Endometrial microvascular endothelial cells (primary cell): ENCODE measurements around the gene ALOX12B. TPM values are rescaled to one million over a fixed set of nuclear protein-coding genes. Genes with fewer than 3 reads are reported as not detected.
"Not testable (repeated sequence)": the region's sequence is repeated elsewhere in the genome, so short reads cannot be mapped to it uniquely, and the experiment has no call there.

Source experiments
- in situ Hi-C: cut with HindIII; loops from 2 replicates; pipeline ENCODE4 v1.10.0; 2017; ENCODE audit warnings: low sequenced_read_pairs, low pct_unique_long_range_greater_than_20kb; ENCODE audit errors: inconsistent ontology term
- total RNA-seq: library from RNA; depleted of rRNA; stranded (reverse); fragments of >200 nt; gene quantifications from one replicate; pipeline ENCODE4 v1.2.3, GENCODE V29; 2015; ENCODE audit errors: inconsistent ontology term

ALOX12B gene
- total RNA-seq, 1 donor from 2014 or later, result not detected

DNA sequence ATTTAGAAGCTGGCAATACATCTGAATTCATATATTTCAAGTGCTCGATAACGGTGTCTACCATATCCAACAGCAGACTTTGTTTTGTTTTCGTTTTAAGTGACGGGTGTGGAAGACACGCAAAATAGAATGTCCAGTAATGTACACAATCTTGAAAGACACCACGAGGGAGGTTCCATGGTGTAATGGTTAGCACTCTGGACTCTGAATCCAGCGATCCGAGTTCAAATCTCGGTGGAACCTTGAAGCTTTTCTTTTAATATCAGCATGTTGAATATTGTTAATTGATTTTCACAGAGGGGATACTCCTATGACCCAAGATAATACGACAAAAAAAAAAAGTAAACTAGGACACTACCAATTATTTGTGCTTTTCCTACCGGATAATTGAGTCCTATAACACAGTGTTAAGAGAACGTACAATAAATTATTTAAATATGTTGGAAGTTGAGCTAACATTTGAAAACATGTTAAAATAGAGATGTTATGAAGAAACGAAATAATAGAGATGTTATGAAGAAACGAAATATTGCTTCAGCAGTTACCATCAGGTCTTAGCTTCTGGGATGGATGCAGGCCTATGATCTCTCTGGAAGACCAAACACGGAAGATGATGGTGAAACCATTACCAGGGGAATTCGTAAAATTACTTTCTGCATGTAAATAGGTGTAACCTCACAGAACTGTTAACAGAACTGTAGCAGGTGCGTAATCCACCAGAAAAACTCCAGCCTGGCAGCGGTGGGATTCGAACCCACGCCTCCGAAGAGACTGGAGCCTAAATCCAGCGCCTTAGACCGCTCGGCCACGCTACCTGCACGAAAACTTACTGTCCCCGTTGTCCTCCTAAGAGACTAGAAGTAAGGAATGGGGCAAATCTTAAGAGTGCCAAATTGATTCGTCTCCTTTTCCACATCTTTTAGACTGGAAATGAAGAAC lies 32.3 kb upstream of the ALOX12B start:
- in situ Hi-C loops, result loop anchor here (10.0 kb wide), 1 partner anchor 65 kb away; no protein-coding TSS in a partner anchor

GRCh38 chr17:8118769-8119580 lies 31.5 kb upstream of the ALOX12B start:
- in situ Hi-C loops, result loop anchor here (10.0 kb wide), 1 partner anchor 64 kb away; no protein-coding TSS in a partner anchor

- in situ Hi-C loops, result loop anchor here (10.0 kb wide), 1 partner anchor 63 kb away; no protein-coding TSS in a partner anchor
Observed at GRCh38 chr17:8117980-8118768, 30.7 kb upstream of the ALOX12B start, which contains the start of gene ALOXE3. Gene ALOXE3, minus strand, starts transcription at chr17:8118514. Its CDS starts 524 bp downstream, at chr17:8117990.

DNA sequence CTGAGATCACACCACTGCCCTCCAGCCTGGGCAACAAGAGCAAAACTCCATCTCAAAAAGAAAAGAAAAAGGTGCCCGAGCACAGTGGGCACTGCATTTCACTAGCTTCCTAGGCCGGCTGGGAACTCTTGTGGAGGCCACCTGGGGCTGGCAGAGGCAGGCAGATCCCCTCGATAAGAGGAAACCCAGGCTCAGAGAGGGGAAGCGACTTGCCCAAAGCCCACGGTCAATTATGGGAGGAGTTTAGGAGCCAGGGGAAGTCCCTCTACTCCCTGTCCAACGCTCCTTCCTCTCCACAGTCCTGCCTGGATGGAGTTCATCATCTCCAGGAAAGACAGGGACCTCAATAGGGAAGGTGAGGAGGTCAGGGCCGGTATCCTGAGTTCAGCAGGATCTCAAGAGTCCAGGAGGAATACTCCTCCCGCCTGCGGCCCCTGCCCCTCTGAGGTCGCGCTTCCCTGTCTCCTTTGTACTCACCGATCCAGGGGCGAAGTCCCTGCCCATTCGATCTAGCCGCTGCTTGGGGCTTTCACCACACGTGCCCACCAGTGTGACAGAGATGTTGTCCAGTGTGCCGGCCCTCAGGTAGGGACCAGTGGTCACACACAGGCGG lies 30.0 kb upstream of the ALOX12B start:
- in situ Hi-C loops, result loop anchor here (10.0 kb wide), 1 partner anchor 63 kb away; no protein-coding TSS in a partner anchor

DNA sequence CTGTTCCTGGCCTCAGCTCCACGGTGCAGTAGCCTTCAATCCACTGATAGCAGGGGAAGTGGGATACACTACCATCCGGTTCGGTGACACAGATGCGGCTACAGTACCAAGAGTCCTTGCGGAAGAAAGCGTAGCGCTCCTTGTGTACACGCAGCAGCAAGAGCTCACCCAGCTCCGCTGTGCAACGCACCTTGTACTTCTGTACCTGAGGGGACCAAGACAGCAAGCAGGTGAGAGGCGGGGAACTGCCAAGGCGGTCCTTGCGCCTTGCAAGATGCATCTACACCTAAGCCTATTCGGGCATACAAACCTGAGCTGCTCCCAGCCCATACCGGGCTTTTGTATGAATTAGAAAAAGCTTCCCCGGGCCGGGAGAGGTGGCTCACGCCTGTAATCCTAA lies 29.3 kb upstream of the ALOX12B start:
- in situ Hi-C loops, result loop anchor here (10.0 kb wide), 1 partner anchor 62 kb away; no protein-coding TSS in a partner anchor

- in situ Hi-C loops, result loop anchor here (10.0 kb wide), 1 partner anchor 56 kb away; no protein-coding TSS in a partner anchor
Observed at GRCh38 chr17:8110907-8111306, 23.4 kb upstream of the ALOX12B start.

- in situ Hi-C loops, result loop anchor here (10.0 kb wide), 1 partner anchor 56 kb away; no protein-coding TSS in a partner anchor
Observed at GRCh38 chr17:8110456-8110804, 22.9 kb upstream of the ALOX12B start.

GRCh38 chr17:8109661-8110455 lies 22.3 kb upstream of the ALOX12B start:
- in situ Hi-C loops, result loop anchor here (10.0 kb wide), 1 partner anchor 55 kb away; no protein-coding TSS in a partner anchor

GRCh38 chr17:8108972-8109660 lies 21.6 kb upstream of the ALOX12B start:
- in situ Hi-C loops, result no loop called here

DNA sequence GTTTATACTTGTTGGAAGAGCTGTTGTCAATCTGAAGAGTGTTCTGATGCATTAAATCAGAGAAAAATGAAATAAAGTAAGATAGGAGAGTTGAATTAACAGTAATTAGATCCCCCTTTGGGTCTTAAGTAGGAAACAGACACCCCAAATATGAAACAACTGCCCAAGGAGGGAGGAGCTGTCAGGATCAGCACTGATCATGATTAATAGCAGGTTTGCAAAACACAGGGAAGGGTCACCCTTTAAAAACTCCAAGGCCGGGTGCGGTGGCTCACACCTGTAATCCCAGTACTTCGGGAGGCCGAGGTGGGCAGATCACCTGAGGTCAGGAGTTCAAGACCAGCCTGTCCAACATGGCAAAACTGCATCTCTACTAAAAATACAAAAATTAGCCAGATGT lies 19.5 kb upstream of the ALOX12B start:
- in situ Hi-C loops, result not testable (repeated sequence)

DNA sequence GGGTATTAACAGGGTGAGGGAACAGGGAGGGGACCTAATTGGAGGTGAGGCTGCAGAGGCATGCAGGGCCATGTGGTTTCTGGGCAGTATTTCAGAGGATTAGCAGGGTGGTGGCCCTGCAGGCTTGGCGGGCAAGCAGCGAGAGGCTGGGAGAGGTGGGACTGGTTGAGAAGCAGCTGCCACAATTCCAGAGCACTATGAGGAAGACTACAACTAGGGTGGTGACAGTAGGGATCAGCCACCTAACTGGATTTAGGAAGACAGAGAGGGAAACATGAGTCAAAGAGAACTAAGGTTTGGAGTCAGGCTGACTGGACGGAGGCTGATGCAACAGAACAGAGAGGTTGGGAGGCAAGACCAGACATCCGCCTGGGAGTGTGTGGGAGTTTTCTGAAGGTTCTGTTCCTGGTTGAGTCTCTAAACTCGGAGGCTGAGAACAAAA lies 18.5 kb upstream of the ALOX12B start:
- in situ Hi-C loops, result no loop called here

DNA sequence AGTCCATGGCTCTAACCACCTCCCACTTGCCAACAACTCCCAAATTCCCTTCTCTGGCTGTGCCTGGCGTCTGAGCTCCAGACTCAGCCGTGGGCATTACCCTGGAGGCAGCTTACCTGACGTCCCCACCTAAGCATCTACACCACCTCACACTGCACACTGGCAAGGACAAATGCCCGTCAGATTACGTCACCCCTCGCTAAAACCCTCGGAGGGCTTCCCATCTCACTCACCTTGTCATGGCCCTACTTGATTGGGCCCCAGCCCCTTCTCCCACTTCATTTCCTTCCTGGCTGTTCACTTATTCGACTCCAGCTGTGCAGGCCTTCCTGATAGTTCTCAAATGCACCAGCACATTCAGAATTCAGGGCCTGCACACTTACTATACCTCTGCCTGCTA lies 17.4 kb upstream of the ALOX12B start:
- in situ Hi-C loops, result no loop called here

- in situ Hi-C loops, result no loop called here
Observed at GRCh38 chr17:8103549-8103948, 16.0 kb upstream of the ALOX12B start.

- in situ Hi-C loops, result no loop called here
Observed at GRCh38 chr17:8101721-8102120, 14.2 kb upstream of the ALOX12B start.

DNA sequence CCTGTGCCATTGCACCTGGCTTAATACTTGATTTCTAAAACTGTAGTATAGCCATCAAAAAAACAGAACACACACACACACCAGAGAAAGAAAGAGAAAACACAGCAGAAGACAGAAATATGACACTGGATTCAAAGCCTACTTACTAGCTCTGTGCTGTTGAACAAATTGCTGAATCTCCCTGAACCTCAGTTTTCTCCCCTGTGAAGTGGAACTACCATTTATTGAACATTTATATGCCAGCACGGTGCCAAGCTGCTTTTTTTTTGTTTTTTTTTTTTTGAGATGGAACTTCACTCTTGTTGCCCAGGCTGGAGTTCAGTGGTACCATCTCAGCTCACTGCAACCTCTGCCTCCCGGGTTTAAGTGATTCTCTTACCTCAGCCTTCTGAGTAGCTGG lies 13.2 kb upstream of the ALOX12B start:
- in situ Hi-C loops, result no loop called here

DNA sequence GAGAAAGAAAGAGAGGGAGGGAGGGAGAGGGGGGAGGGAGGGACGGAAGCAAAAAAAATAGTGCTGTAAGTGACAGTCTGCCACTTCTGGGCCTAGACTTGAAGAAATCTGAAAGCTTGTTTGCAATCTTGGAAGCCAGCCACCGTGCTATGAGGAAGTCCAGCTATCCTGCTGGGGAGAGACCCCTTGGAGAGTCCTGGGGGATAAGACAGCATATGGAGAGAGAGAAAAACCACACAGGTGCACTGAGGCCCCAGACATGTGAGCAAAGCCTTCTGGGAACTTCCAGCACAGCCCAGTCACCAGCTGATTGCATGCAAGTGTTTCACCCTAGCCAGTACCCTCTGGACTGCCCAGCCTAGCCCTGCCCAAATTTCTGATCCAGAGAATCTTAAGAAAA lies 12.6 kb upstream of the ALOX12B start:
- in situ Hi-C loops, result no loop called here

DNA sequence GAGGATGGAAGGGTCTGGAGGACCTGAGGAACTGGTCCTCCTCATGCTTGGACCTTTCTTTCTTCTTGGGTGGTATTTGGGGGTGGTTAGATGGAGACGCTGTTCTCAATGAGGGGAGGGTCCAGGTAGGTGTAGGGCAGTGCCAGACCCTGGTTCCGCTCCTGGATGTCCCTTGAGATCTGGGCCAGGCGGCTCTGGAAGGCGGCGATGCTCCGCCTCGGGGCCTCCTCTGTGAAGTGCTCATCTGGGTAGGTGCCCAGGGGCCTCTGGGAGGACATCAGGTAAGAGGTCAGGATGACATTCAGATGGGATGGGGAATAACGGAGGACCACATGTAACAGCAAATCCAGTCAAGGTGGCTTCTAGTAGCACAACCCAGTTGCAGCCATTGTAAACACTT lies 9.0 kb upstream of the ALOX12B start:
- in situ Hi-C loops, result no loop called here
